MCF 10A (cell line): ENCODE results near the gene COL23A1. TPM values are rescaled to one million over a fixed set of nuclear protein-coding genes. Genes with fewer than 3 reads are reported as not detected.

Experiments used
- BruUV-seq: library from RNA; stranded (reverse); fragments of 400-500 nt; replicated peaks from 2 replicates; lab custom pipeline; 2021; lab: Mats Ljungman, UMichigan
- CTCF ChIA-PET: fragments of 300-600 bp; sonication (Branson Sonifier 250); formaldehyde crosslinking; extraction: SDS; loops from one replicate; lab custom pipeline; 2021; ENCODE audit warnings: antibody characterized with exemption, inconsistent platforms; lab: Yijun Ruan, JAX
- POLR2A ChIA-PET: fragments of 300-600, 350-650 bp; sonication (Branson Sonifier 250); formaldehyde crosslinking; extraction: SDS; loops from one replicate; lab custom pipeline; 2020; ENCODE audit warnings: antibody characterized with exemption, inconsistent platforms; lab: Yijun Ruan, JAX
- DNase-seq: peaks from one replicate; pipeline ENCODE4 v3.0.0-alpha.2; 2018; ENCODE audit not compliant: unreplicated experiment
- H3K27ac Mint-ChIP-seq: one replicate; pipeline ENCODE4 v1.8.0; 2022; ENCODE audit warnings: mild to moderate bottlenecking, low read depth, mixed read lengths; ENCODE audit not compliant: unreplicated experiment
- H3K27me3 Mint-ChIP-seq: one replicate; pipeline ENCODE4 v1.8.0; 2022; ENCODE audit warnings: mixed read lengths; ENCODE audit not compliant: insufficient read depth, unreplicated experiment
- H3K36me3 Mint-ChIP-seq: one replicate; pipeline ENCODE4 v1.8.0; 2022; ENCODE audit warnings: mild to moderate bottlenecking, moderate library complexity, mixed read lengths; ENCODE audit not compliant: insufficient read depth, unreplicated experiment
- H3K4me1 Mint-ChIP-seq: one replicate; pipeline ENCODE4 v1.8.0; 2022; ENCODE audit warnings: mixed read lengths; ENCODE audit not compliant: insufficient read depth, unreplicated experiment
- H3K4me3 Mint-ChIP-seq: one replicate; pipeline ENCODE4 v1.8.0; 2022; ENCODE audit warnings: mild to moderate bottlenecking, moderate library complexity, mixed read lengths; ENCODE audit not compliant: unreplicated experiment
- H3K9me3 Mint-ChIP-seq: one replicate; pipeline ENCODE4 v1.8.0; 2022; ENCODE audit warnings: mixed read lengths; ENCODE audit not compliant: unreplicated experiment
- CTCF ChIP-seq: fragments of 200-600 bp; IDR thresholded peaks from one replicate; pipeline ENCODE4 v1.8.0; 2022; ENCODE audit warnings: antibody characterized with exemption, mild to moderate bottlenecking; ENCODE audit not compliant: unreplicated experiment
- intact Hi-C: fragments of 100-400 bp; cut with micrococcal nuclease; formaldehyde crosslinking; loops from 2 replicates; pipeline ENCODE4 v1.14.1; 2022
- total RNA-seq: library from RNA; stranded (reverse); gene quantifications from 2 replicates; pipeline ENCODE4 v1.2.3, GENCODE V29; 2022

COL23A1 gene
- total RNA-seq, 1 experiment from 2014 or later: not detected

- TF ChIP-seq CTCF: no peak
- intact Hi-C loops: no loop called here
- Mint-ChIP-seq H3K4me3 (no peak overlapping the region), H3K4me1 (peaks cover 18% of the 10 kb centered on the region), H3K27me3 (peaks cover 13% of the 10 kb centered on the region), H3K27ac (no peak overlapping the region), H3K9me3 (no peaks in the 10 kb centered on the region), H3K36me3 (no peaks in the 10 kb centered on the region)
- BruUV-seq: no TSS peak
- no peak for DNase-seq
- POLR2A ChIA-PET: interaction anchor here (0.8 kb wide), 2 partner anchors 63 to 262 kb away, joined by 3 read pairs; no protein-coding TSS in a partner anchor
- CTCF ChIA-PET: interaction anchor here (0.6 to 0.7 kb wide), 2 partner anchors 106 to 483 kb away, joined by 3 read pairs; no protein-coding TSS in a partner anchor
Observed at GRCh38 chr5:178351221-178352034, 238.8 kb downstream of the COL23A1 start.

- H3K27me3 Mint-ChIP-seq: peaks cover 4% of the 10 kb centered on the region
- no TSS peak for BruUV-seq
- H3K4me1 Mint-ChIP-seq: peaks cover 15% of the 10 kb centered on the region
- ChIA-PET CTCF (interaction anchor here (0.6 to 0.7 kb wide), 4 partner anchors 107 to 484 kb away, joined by 3 to 4 read pairs (median 4); no protein-coding TSS in a partner anchor), POLR2A (no interaction called here)
- no peaks in the 10 kb centered on the region for H3K36me3 Mint-ChIP-seq
- peak overlapping the region; percentile 2 for H3K27ac Mint-ChIP-seq
- peak; percentile 89 for DNase-seq
- intact Hi-C loops: no loop called here
- TF ChIP-seq CTCF: no peak
- H3K4me3 Mint-ChIP-seq: no peak overlapping the region
- H3K9me3 Mint-ChIP-seq: no peaks in the 10 kb centered on the region
Observed at GRCh38 chr5:178350361-178351220, 239.6 kb downstream of the COL23A1 start.

GRCh38 chr5:178349625-178350353 is 240.4 kb downstream of the COL23A1 start:
- H3K9me3 Mint-ChIP-seq: no peaks in the 10 kb centered on the region
- H3K4me3 Mint-ChIP-seq: no peak overlapping the region
- H3K27me3 Mint-ChIP-seq: no peaks in the 10 kb centered on the region
- BruUV-seq: no TSS peak
- intact Hi-C loops: no loop called here
- peaks cover 15% of the 10 kb centered on the region for H3K4me1 Mint-ChIP-seq
- CTCF ChIA-PET: interaction anchor here (0.7 kb wide), 1 partner anchor 330 kb away, joined by 4 read pairs; no protein-coding TSS in a partner anchor
- POLR2A ChIA-PET: interaction anchor here (0.9 kb wide), 1 partner anchor 9 kb away, joined by 3 read pairs; no protein-coding TSS in a partner anchor
- no peaks in the 10 kb centered on the region for H3K36me3 Mint-ChIP-seq
- TF ChIP-seq CTCF: no peak
- DNase-seq: no peak
- peak overlapping the region; percentile 2 for H3K27ac Mint-ChIP-seq
